ENCODE data around the gene B3GNT4.
A peak's percentile ranks its signal among the peaks of the same experiment; 100 is the strongest.
"Not testable (repeated sequence)": the region's sequence is repeated elsewhere in the genome, so short reads cannot be mapped to it uniquely, and the experiment has no call there.

The B3GNT4 gene

DNA sequence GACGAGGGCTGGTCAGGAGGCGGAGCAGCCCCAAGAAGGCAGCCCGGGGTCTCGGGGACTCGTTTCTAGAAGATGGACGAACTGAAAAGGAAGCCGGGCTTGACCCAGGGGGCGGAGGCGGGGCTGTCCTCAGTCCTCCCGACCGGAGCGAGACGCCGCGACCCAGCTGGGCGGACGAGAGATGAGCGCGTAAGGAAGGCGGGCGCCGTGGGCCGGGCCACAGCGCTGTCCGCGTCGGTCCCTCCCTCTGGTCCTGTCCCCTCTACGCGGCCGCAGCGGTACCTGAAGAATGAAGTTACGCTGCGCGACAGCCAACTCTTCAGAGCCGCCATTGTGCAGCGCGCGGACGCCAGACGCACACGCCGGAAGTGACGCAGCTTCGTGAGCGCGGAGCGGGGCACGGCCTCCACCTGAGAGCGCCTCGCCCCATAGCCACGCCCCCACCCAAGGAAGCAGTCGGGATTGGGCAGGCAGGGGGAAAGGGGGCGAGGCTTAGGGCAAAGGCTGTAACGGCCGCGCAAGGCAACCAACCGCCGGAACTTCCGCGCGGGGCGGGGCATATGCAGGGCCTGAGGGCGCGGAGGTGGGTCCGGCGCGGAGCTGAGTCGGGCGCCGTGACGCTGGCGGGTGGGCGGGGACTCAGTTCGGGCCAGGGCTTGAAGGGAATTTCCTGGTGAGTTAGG lies 22.3 kb downstream of the B3GNT4 start, which contains the start of gene DIABLO:
Gene DIABLO, minus strand, starts transcription at position 370 of the 683 bp plus-strand sequence. Its CDS starts 38 bp downstream, at position 332.
- peak; percentile 100 for DNase-seq

DNA sequence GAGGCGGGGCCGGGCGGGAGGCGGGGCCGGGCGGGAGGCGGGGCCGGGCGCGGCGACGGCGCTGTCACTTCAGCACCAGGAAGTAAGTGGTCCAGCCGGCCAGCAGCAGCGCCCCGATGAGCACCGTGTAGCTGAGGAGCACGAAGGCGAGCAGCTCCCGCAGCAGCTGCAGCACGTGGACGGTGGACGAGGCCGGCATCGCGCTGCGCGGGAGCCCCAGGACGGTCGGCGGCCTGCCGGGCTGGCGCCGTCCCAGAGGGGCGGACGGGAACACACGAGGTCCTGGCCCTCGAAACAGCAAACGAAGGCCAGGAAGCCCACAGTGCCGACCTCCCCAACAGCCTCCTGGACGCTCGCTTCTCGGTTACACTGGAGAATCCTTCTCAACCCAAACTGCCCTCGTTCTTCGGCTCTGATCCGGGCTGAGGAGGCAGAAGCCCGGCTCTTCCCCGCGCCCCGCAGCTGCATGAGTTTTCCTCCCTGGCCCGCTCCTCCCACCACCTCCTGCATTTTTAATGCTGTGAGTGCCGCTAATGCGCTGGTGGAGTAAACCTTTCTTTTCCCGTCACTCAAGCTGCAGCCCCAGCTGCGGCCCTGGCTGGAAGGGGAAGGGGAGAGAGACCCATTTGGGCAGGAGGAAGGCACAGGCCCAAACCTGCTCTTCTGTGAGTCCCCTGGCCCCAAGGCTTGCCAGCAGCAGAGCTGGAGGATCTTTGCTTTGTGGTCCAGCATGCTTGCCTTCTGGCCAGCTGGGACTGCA lies 23.0 kb downstream of the B3GNT4 start:
- no peak for DNase-seq

DNA sequence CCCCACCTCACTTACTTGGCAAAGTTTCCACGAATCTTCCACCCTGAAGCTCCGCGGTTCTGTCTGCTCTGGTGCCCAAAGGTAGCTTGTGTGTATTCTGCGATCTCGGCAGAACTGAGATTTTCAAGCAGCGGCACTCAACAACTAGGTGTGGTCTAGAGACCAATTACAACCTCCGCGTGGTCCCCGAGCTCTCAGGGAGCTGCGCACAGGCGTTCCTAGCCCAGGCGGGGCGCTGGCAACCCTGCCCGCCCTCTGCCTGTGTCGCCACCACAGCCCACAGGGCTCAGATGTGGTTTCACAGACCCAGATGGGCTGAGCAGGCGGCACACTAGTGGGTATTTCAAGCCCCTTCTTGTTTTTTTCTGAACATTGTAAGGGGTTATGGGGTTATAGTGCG lies 23.8 kb downstream of the B3GNT4 start:
- peak; percentile 67 for DNase-seq

GRCh38 chr12:122228092-122228491 lies 24.6 kb downstream of the B3GNT4 start:
- DNase-seq, result no peak

DNA sequence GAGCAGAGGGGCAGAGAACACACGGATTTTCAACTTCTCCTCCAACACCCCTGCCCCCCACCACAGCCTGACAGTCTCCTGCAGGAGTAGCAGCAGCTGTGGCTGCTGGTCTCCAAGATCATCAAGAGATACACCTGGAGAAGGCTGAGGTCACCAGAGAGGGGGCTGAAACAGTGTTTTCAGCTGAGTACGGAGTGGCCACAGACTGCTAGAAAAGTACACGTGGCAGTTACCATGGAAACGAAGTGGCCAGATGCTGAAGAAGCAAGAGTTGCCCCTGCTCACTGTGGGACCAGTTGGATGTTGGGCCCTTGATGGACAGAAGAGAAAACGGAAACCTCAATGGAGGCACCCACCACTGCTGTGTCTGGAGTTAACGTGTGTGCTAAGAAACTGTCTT lies 27.3 kb downstream of the B3GNT4 start:
- no peak for DNase-seq

- no peak for DNase-seq
Measured at GRCh38 chr12:122232691-122233090, 29.2 kb downstream of the B3GNT4 start.

GRCh38 chr12:122235741-122236140 lies 32.2 kb downstream of the B3GNT4 start:
- DNase-seq, result no peak

- DNase-seq, result no peak
Measured at GRCh38 chr12:122238861-122239260, 35.4 kb downstream of the B3GNT4 start.

GRCh38 chr12:122243965-122244364 lies 40.5 kb downstream of the B3GNT4 start:
- DNase-seq, result no peak

DNA sequence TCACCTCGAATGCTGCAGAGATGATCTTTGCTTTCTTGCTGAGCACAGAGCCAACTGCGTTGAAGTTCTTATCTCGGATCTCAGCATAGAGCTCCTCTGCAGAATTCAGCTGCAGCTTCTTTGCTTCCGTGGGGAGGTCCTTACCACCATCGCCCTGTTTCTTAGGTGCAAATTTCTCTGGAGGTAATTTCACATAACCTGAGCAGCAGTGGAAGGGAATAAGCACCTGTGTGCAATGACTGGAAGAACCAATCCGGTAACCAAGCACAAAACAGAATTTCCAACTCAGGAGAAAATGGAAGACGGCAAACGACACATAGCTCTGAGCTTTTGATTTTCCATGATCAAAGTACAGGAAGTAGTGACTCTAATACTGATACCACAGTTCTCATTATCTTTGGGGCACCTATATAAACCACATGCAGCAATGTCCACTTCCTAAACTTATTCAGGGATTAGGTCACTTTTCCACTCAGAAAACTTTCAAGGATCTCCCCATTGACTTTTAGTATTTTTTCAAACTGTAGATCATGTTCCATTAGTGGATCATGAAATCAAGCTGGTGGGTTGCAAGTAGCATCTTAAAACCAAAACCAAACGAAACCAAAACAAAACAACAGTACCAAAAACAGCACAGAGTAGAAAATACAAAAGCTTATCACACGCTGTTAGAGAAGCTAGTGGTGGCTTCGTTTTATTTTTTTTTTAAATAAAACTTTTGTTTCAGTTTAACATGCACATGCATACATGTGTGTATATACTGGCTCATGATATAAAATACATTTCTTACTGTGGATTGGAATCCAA lies 41.3 kb downstream of the B3GNT4 start:
- DNase-seq, result no peak

DNA sequence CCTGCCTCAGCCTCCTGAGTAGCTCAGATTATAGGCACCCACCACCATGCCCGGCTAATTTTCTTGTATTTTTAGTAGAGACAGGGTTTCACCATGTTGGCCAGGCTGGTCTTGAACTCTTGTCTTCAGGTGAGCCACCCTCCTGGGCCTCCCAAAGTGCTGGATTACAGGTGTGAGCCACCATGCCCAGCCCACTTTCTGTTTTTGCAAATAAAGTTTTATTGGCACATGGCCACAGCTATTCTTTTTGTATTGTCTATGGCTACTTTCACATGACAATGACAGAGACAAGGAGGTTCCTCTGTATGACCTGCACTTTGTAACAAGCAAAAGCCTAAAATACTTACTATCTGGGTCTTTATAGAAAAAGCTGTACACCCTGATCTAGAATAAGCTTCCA lies 42.0 kb downstream of the B3GNT4 start:
- no peak for DNase-seq

DNA sequence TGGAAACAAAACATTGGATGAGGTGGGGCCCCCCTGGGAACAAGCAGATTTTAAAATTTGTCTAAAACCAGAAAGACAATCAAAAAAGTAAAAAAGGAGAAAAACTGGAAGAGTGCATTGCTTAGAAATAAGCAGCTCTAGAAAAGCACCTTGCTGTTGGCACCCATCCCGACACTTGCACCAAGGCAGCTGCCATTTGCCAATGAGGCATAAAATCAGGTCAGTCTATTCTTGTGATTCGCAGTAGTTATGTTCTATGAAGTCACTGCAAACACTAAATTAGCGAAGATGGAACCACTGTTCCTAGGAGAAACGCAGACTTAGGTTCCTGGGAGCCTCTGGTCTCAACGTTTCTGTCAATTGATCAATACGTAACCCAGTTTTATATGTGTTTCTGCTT lies 46.5 kb downstream of the B3GNT4 start:
- DNase-seq, result no peak

- DNase-seq, result no peak
Measured at GRCh38 chr12:122250536-122250935, 47.0 kb downstream of the B3GNT4 start.

- DNase-seq, result not testable (repeated sequence)
Measured at GRCh38 chr12:122258462-122258861, 55.0 kb downstream of the B3GNT4 start.
